HEK293 (cell line): ENCODE measurements around the gene ASF1B.

ENCODE experiments used
- ZIC2 ChIP-seq: fragments of 450-650 bp; formaldehyde crosslinking; IDR thresholded peaks from 2 replicates; pipeline ENCODE4 v1.5.1; 2016; ENCODE audit warnings: missing biosample characterization, missing genetic modification characterization
- ZNF157 ChIP-seq: fragments of 450-650 bp; formaldehyde crosslinking; IDR thresholded peaks from 2 replicates; pipeline ENCODE4 v1.5.1; 2016; ENCODE audit warnings: missing biosample characterization, missing genetic modification characterization
- ZNF701 ChIP-seq: fragments of 450-650 bp; formaldehyde crosslinking; IDR thresholded peaks from 2 replicates; pipeline ENCODE4 v1.5.1; 2016; ENCODE audit warnings: missing biosample characterization, missing genetic modification characterization
- TF ChIP-seq, protein P1 (sequence below): fragments of 450-650 bp; formaldehyde crosslinking; IDR thresholded peaks from 2 replicates; pipeline ENCODE4 v1.5.1; 2016; ENCODE audit warnings: missing biosample characterization, missing genetic modification characterization

DNA sequence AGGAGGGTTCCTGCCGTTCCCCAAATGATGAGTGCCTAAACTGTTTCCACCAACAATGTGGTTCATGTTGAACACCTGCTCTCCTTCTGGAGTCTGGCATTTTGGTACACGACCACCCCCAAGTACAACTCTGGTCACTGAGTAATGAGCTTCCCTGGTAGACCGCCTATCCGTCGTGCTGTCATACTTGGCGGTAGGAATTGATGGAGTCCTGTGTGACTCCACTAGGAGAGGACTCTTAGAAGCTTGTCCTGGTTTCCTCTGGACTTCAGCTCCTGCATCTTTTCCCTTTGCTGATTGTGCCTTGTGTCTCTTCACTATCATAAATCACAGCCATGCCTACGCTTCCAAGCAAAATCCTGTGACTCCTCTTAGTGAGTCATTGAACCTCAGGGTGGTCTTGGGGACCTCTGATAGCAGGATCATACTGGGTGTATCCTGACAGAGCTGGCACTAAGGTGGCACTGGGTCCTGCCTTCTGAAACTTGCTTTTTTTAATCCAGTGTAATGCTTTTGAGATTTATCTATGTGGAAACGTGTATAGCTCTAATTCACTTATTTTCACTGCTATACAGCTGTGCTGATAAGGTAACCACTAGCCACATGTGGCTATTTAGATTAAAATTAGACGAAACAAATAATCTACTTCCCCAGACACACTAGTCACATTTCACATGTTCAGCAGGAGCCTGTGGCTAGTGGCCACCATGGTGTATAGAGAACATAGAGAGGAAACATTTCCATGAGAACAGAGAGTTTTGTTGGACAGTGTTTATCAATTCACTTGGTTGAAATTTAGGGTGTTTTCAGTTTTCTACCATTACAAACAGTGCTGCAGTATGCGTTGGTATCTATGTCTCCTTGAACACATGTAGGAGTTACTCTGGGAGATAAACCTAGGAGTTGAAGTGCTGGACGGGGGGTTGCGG is 6.1 kb upstream of the ASF1B start:
- TF ChIP-seq, protein P1, sequence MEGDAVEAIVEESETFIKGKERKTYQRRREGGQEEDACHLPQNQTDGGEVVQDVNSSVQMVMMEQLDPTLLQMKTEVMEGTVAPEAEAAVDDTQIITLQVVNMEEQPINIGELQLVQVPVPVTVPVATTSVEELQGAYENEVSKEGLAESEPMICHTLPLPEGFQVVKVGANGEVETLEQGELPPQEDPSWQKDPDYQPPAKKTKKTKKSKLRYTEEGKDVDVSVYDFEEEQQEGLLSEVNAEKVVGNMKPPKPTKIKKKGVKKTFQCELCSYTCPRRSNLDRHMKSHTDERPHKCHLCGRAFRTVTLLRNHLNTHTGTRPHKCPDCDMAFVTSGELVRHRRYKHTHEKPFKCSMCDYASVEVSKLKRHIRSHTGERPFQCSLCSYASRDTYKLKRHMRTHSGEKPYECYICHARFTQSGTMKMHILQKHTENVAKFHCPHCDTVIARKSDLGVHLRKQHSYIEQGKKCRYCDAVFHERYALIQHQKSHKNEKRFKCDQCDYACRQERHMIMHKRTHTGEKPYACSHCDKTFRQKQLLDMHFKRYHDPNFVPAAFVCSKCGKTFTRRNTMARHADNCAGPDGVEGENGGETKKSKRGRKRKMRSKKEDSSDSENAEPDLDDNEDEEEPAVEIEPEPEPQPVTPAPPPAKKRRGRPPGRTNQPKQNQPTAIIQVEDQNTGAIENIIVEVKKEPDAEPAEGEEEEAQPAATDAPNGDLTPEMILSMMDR (tag by site-specific recombination): no peak
- TF ChIP-seq ZIC2 (tag by site-specific recombination) (no peak), ZNF701 (no peak), ZNF157 (tag by site-specific recombination) (no peak)
